Globus pallidus (tissue), 1 donor: ENCODE data around the gene GPR141.
"Not testable (repeated sequence)": the region's sequence is repeated elsewhere in the genome, so short reads cannot be mapped to it uniquely, and the experiment has no call there.

ENCODE experiments used
- DNase-seq: peaks from one replicate; pipeline ENCODE4 v3.0.0-alpha.2; 2015; ENCODE audit warnings: low spot score

The GPR141 gene

GRCh38 chr7:37686556-37687345 lies 3.2 kb downstream of the GPR141 start:
- DNase-seq = no peak

GRCh38 chr7:37690206-37690605 lies 6.6 kb downstream of the GPR141 start:
- no peak for DNase-seq

DNA sequence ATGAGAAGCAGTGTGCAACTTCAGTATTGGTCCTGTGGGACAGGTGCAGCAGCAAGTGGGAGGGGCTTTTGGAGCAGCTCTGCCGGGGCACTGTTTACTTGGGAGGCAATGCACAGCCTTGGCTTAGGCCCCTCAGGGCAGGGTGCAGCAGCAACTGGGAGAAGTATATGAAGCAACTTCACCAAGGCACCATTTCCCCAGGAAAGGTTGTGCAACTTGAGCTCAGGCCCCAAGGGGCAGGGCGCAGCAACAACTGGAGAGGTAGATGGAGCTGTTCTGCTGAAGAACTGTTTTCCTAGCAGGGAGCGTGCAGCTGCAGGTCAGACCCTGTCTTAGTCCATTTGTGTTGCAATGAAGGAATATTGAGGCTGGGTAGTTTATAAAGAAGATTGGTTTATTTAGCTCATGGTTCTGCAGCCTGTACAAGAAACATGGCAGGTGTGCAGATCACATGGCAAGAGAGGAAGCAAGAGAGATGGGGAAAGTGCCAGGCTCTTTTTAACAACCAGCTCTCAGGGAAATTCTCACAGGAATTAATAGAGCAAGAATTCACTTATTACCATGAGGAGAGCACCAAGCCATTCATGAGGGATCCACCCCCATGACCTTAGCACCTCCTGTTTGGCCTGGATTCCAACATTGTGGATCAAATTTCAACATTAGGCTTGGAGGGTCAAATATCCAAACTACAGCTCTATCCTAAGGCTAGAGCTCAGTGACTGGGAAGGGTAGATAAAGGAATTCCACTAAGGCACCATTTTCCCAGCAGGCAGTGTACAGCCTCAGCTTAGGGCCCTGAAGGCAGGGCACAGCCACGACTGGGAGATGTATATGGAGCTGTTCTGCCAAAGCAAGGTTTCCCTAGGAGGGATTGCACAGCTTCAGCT lies 10.9 kb downstream of the GPR141 start:
- DNase-seq = no peak

DNA sequence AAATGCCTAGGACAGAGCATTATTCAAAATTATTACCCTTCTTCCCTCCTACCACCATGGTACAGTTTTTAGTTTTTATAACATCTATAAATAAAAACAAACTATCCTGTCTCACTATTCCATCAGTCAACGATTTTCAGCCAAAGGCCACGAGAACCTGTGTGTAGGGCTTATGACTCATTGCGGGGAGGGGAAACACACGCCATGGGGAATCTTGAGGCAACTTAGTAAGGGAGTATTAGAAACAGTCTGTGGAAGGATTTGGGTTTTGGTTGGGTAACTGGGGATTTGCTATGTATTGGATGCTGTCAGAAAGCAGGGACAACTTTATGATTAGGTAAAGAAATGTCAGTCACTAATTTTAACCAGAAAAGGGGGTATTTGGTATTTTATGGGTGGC lies 14.7 kb downstream of the GPR141 start:
- no peak for DNase-seq

DNA sequence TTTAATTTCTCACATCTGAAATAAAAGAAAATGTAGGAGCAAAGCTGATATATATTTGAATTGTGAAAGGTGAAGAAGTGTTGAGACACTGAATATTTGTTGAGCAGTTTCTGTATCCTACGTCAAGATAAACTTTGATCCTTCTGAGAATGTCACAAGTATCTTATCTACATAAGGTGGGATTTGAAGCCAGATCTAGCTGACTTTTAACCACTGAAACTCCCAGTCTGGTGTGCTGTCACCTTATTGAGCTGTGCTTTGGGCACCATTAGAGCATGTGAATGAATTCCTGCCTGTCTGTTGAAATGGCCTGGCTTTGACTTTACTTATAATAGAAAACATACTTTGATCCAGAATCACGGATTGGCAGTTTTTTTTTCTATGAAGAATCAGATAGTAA lies 15.2 kb downstream of the GPR141 start:
- DNase-seq = no peak

DNA sequence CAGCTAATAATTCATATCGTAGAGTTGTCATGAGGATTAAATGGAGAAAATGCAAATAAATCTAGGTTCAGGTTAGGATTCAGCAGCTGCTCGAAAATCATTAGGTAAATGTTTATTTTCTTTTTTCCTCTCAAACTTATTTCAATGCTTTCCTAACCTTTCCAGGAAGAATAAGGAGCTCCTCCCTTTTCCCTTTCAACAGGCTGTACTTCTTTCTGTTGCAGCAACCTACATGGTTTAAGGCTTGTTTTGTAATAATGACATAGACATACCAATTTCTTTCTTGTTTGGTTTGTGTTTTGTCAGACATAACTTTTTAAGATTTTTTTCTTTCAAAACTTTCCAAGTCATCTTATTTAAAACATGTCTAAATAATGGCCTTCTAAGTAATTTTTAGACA lies 18.2 kb downstream of the GPR141 start:
- no peak for DNase-seq

GRCh38 chr7:37703361-37703760 lies 19.8 kb downstream of the GPR141 start:
- DNase-seq = no peak

- not testable (repeated sequence) for DNase-seq
Observed at GRCh38 chr7:37704328-37704833, 20.8 kb downstream of the GPR141 start.

DNA sequence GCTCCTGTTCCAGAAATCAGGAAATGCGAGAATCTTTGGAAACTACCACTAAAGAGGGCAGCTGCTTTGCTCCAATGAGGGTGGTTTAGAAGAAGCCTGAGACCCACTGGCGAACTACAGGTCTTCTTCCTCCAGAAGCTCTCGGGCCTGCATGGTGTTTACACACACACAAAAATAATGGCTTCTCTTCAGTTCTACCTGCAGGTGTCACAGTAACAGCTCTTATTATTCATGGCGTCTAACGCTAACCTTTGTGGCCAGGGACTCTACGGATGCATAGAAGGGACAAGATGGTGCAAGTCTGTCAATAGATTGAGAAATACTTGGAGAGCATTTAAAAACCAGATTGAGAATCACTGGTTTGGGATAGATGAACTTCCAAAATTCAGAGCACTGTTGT lies 22.4 kb downstream of the GPR141 start:
- DNase-seq = no peak

- DNase-seq = no peak
Observed at GRCh38 chr7:37706804-37707203, 23.2 kb downstream of the GPR141 start.

DNA sequence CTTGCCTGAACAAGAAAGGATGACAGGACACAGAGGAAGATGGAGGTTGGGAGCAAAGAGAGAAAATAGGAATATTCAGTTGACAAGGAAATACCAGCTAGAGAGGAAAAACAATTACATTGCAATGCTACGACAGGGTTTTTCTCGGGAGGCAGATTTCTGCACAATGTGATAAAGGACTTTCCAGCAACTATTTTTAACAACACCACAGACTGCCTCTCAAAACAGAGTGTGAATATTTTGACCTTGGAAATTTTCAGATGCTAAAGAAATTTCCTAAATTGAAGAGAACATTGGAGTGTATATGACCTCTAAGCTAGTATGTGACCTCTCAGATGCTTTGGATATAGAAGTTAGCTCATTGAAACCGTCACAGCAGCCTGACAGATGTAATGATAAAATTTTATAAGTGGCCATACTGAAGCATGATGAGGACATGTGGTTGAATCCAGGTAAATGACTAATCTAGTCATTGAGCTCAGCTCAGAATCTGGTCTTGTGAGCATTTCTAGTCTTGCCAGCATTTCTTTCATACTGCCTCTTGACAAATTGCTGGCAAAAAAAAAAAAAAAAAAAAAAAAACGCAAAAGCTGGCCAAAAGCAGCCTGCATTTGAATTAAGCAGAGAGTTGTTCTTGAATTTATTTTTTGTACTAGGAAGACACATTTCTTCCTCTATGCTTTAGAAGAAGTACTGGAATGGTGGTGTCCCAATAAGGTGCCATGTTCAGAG lies 24.4 kb downstream of the GPR141 start:
- no peak for DNase-seq

- DNase-seq = no peak
Observed at GRCh38 chr7:37709631-37710509, 26.3 kb downstream of the GPR141 start.

GRCh38 chr7:37713613-37714012 lies 30.0 kb downstream of the GPR141 start:
- no peak for DNase-seq

DNA sequence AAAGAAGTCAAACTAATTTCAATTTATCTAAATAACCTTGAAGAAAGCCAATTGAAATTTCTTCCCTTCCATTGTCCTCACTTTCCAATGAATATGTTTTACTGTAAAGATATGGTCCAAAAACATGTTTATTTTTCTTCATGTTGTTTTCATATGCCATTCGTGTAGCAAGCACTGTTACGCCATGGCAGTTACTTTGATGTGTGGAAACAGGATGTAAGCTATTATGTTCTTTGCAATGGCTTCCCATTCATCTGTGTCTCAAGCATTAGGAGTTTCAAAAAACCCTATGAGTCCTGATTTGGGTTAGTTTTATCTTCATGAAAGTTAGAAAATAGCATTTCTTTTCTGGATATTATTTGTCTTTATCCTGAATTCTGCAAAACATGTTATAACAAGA lies 31.0 kb downstream of the GPR141 start:
- no peak for DNase-seq

- DNase-seq = no peak
Observed at GRCh38 chr7:37718585-37718984, 35.0 kb downstream of the GPR141 start.

DNA sequence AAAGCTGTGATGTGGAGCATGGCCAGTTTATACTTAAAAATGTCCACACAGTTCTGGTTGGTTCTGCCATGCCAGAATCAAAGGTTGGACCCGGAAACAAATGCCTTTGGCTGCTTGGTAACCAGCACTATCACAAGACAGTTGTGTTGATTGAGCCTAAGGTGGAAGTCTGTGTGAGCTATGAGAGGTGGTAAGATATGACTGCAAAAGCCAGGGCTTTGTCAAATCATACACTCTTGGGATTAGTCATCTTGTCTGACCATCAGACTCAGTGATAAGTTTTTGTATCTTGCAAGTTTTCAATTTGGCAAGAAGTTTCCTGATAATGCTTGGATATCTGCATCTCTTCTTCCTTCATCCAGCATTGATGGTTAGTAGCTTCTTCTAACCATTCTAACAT lies 35.5 kb downstream of the GPR141 start:
- DNase-seq = no peak

GRCh38 chr7:37724732-37725131 lies 41.2 kb downstream of the GPR141 start:
- peak; percentile 16 for DNase-seq

DNA sequence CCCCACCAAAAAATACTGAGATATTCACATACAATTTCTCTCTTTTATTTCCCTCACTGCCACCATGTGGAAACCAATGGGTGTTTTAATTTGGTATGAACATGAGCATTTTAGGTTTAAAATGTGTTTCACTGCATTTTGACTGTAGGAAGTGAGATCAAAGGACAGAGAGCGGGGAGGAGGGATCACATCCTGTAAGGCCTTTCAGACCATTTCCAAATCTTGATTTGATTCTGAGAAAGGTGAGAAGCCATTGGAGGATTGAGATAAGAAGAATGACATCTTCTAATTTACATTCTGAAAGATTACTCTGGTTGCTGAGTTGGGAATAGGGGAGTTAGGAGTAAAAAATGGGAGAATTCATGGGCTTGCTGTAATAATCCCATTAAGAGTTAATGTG lies 42.5 kb downstream of the GPR141 start:
- no peak for DNase-seq

- DNase-seq = peak; percentile 21
Observed at GRCh38 chr7:37728747-37729146, 45.2 kb downstream of the GPR141 start.

DNA sequence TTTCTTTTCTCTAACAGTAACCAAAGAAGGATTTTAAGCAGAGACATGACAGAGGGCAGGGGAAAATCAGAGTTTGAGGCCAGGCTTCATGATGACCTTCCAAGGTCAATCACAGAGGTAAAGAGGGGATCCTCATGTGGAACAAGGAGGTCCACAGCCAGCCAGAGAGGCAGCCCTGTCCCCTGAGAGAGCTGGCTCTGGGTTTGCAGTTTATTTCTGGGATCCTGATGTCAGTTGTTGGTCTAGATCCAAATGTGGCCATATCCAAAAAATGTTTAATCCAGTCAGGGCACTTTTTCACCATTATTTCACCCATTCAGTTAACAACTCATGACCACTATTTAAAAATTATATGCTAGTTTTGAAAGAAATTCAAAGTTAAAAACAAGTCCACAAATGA lies 45.6 kb downstream of the GPR141 start:
- no peak for DNase-seq

- no peak for DNase-seq
Observed at GRCh38 chr7:37730501-37730900, 46.9 kb downstream of the GPR141 start.
